Upper lobe of left lung (tissue), 4 donors: ENCODE data around the gene PFN1.

Source experiments
- POLR2A ChIP-seq, 4 donors: fragments of 450-650 bp; IDR thresholded peaks; one replicate each; pipeline ENCODE4 v1.5.1; 2016 to 2017; ENCODE audit warnings: antibody characterized with exemption in 4 of 4, mild to moderate bottlenecking in 2 of 4
- TF ChIP-seq, protein P1 (sequence below), 6 experiments: fragments of 450-650 bp in 4 of 6; fragments of 200-600 bp in 2 of 6; sonication (generic) in 2 of 6; IDR thresholded peaks; one replicate each; pipeline ENCODE4 v1.5.1; 2016 to 2019; ENCODE audit warnings: antibody characterized with exemption in 6 of 6

DNA sequence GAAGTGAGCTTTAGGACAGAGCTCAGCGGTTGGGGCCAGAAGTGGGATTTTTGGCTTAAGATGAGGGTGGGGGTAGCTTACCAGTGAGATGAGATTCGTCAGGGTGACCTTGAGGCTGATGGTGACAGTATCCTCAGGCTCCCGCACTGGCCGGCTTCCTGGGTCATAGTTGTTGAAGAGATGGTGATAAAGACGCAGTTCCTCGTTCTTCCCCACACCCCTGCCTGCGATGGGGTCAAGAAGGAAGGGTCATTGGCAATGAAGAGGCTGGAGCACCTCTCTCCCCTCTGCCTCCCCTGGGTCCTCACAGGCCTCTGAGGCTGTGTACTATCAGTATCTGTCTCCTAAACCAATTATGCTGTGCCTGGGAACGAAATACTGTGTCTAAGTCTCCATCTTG is 45.8 kb downstream of the PFN1 start:
- TF ChIP-seq, protein P1, sequence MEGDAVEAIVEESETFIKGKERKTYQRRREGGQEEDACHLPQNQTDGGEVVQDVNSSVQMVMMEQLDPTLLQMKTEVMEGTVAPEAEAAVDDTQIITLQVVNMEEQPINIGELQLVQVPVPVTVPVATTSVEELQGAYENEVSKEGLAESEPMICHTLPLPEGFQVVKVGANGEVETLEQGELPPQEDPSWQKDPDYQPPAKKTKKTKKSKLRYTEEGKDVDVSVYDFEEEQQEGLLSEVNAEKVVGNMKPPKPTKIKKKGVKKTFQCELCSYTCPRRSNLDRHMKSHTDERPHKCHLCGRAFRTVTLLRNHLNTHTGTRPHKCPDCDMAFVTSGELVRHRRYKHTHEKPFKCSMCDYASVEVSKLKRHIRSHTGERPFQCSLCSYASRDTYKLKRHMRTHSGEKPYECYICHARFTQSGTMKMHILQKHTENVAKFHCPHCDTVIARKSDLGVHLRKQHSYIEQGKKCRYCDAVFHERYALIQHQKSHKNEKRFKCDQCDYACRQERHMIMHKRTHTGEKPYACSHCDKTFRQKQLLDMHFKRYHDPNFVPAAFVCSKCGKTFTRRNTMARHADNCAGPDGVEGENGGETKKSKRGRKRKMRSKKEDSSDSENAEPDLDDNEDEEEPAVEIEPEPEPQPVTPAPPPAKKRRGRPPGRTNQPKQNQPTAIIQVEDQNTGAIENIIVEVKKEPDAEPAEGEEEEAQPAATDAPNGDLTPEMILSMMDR (IDR thresholded peaks at IDR 0.05), result no peak
- TF ChIP-seq POLR2A (IDR thresholded peaks at IDR 0.05), result no peak
